ENCODE measurements around the gene SLC23A1. TPM values are rescaled to one million over a fixed set of nuclear protein-coding genes. Genes with fewer than 3 reads are reported as not detected.

The SLC23A1 gene
- total and polyA plus RNA-seq, 2 of the 13 experiments (the other 11 are each of a cell fraction or from before 2014, with no cell fraction given), result 6.0 to 6.6 TPM

GRCh38 chr5:139385061-139386049 is 2.3 kb upstream of the SLC23A1 start (continued):
- TF ChIP-seq CHCHD3 (CRISPR knock-in tag; IDR thresholded peaks at IDR 0.05) (no peak), ZFP36L2 (CRISPR knock-in tag; IDR thresholded peaks at IDR 0.05) (no peak), GPBP1L1 (CRISPR knock-in tag; IDR thresholded peaks at IDR 0.05) (no peak), MED1 (CRISPR knock-in tag; IDR thresholded peaks at IDR 0.05) (peak; percentile 41; the same call in 1 of the 2 replicates), CREM (IDR thresholded peaks at IDR 0.05) (peak; percentile 45; the same call in 1 of the 2 replicates), CREM (CRISPR knock-in tag; IDR thresholded peaks at IDR 0.05) (no peak), MYC (CRISPR knock-in tag; IDR thresholded peaks at IDR 0.05; ENCODE audit: borderline replicate concordance) (peak; percentile 54; the same call in 1 of the 2 replicates), KDM3A (CRISPR knock-in tag; IDR thresholded peaks at IDR 0.05; ENCODE audit: low read depth) (no peak), LBX2 (CRISPR knock-in tag; IDR thresholded peaks at IDR 0.05; ENCODE audit: borderline replicate concordance) (no peak), FUBP1 (CRISPR knock-in tag; IDR thresholded peaks at IDR 0.05; ENCODE audit: borderline replicate concordance) (no peak), ISX (CRISPR knock-in tag; conservative IDR thresholded peaks at IDR 0.05) (no peak), RXRB (CRISPR knock-in tag; IDR thresholded peaks at IDR 0.05; ENCODE audit: borderline replicate concordance) (peak; percentile 28; the same call in 1 of the 2 replicates), PPARG (CRISPR knock-in tag; conservative IDR thresholded peaks at IDR 0.05) (0 out of 2 replicates have a peak, but pooled peaks have one; percentile 26), ZSCAN25 (CRISPR knock-in tag; IDR thresholded peaks at IDR 0.05) (no peak), MTA1 (CRISPR knock-in tag; IDR thresholded peaks at IDR 0.05; ENCODE audit: borderline replicate concordance) (no peak), ZNF12 (CRISPR knock-in tag; IDR thresholded peaks at IDR 0.05) (no peak), SAP130 (CRISPR knock-in tag; IDR thresholded peaks at IDR 0.05; ENCODE audit: low read depth) (peak; percentile 84), SALL1 (CRISPR knock-in tag; IDR thresholded peaks at IDR 0.05) (no peak), ZNF839 (CRISPR knock-in tag; IDR thresholded peaks at IDR 0.05; ENCODE audit: borderline replicate concordance) (no peak), ZNF232 (CRISPR knock-in tag; IDR thresholded peaks at IDR 0.05; ENCODE audit: borderline replicate concordance) (no peak), ZMAT3 (CRISPR knock-in tag; conservative IDR thresholded peaks at IDR 0.05) (no peak), ZNF431 (CRISPR knock-in tag; IDR thresholded peaks at IDR 0.05; ENCODE audit: borderline replicate concordance, low read depth) (no peak), REPIN1 (CRISPR knock-in tag; IDR thresholded peaks at IDR 0.05; ENCODE audit: borderline replicate concordance, low read depth) (no peak), FLYWCH1 (CRISPR knock-in tag; IDR thresholded peaks at IDR 0.05) (no peak), ZSCAN29 (CRISPR knock-in tag; conservative IDR thresholded peaks at IDR 0.05) (no peak), ZNF597 (CRISPR knock-in tag; IDR thresholded peaks at IDR 0.05) (no peak)

Data from HepG2 (cell line).